LNCAP (cell line): ENCODE measurements around the gene SMYD2.

Experiments
- CTCF ChIP-seq: fragments of 450-650 bp; IDR thresholded peaks from 2 replicates; pipeline ENCODE4 v1.5.1; 2017; ENCODE audit warnings: mild to moderate bottlenecking

SMYD2 gene

GRCh38 chr1:214352838-214353237 lies 71.9 kb downstream of the SMYD2 start:
- TF ChIP-seq CTCF, result no peak

DNA sequence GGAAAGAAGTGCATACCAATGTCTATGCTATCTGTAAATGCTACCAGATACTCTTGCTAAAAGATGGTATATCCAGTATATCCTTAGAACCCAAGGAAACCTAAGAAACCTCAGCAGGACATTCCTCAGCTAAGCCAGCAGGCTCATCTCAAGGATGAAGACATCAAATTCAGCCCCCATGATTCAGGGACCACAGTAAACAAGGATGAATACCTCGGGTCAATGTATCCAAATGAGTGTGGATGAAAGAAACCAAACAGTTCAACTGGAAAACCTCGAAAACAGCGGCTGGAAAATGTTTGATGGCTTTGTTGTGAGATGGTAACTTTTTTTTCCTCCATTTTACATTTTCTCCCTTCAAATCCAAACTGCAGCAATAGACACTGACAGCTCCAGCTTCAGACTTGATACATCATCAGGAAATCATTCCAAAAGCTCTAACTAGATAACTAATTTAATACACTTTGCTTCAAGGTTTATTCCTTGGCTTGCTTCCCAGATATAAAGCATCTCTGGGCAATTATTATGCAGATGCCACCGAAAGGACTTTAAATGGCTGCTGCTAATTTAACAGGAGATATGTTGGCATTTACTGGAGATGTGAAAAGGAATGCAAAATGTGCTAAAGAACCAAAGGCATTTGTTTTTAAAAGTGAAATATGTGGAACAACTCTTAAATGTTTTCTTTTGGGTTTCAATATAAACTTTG lies 73.6 kb downstream of the SMYD2 start:
- no peak for TF ChIP-seq CTCF

- no peak for TF ChIP-seq CTCF
These were observed 79.2 kb downstream of the SMYD2 start for GRCh38 chr1:214360116-214360515.

GRCh38 chr1:214360525-214361164 lies 79.7 kb downstream of the SMYD2 start:
- no peak for TF ChIP-seq CTCF

DNA sequence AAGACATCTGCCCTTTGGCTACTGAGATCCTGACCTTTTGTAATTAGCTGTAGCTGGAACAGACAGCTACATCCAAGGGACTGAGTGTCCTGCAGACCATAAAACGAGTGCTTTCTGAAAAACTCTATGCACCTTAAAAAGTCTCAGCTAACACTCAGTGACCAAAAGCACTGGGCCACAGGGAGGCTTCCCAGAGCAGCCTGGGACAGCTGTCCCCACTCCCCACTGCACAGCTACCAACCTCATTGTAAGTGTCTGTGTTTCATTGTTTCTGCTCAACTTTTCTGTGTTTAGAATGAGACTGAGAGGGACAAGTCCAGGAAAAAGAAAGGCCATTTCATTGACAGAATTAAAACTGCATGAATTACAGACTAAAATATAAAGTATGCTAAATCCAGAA lies 80.7 kb downstream of the SMYD2 start:
- TF ChIP-seq CTCF, result no peak

DNA sequence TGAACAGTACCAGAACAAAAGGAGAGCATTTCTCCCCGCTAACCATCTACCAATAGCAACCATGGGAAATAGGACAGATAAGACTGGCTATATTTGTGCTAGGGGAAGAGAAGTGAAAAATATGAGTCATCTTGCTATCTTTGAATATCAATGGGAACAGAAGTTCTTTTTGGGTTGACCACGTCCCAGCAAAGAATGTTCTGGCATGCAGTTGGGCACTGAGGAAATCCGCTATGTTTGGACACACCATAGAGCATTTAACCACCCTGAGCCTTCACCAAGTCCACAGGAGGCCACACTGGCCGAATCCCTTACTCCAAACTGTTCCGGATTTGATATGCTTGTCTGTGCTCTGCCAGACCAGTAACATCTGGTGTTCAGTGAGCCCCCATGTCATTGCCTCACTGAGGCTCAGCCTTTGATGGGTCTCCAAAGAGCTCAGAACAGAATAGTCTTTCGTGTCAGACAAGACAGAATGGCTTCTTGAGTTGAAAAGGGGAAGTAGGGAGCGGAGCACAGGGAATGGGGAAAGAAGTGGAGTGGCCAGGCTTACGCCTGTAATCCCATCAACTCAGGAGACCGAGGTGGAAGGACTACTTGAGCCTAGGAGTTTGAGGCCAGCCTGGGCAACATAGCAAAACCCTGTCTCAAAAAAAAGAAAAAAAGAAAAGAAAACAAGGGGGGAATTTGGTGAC lies 81.4 kb downstream of the SMYD2 start:
- TF ChIP-seq CTCF, result no peak

GRCh38 chr1:214363386-214363785 lies 82.4 kb downstream of the SMYD2 start:
- no peak for TF ChIP-seq CTCF
